Kidney (tissue), 14 donors: ENCODE measurements around the gene ARL8B. TPM values are rescaled to one million over a fixed set of nuclear protein-coding genes. Genes with fewer than 3 reads are reported as not detected.

Source experiments
- DNase-seq, 5 donors: peaks; one replicate each; pipeline ENCODE4 v3.0.0-alpha.2; 2013 to 2020
- FAIRE-seq: peaks from 2 replicates; lab custom pipeline; 2012; peaks lifted over from hg19 to GRCh38; lab: Jason Lieb, UNC
- H3K27ac ChIP-seq, 2 donors: one replicate each; pipeline ENCODE4 v1.7.0; 2013; ENCODE audit warnings: low read depth in 2 of 2, low read length in 2 of 2, inconsistent platforms in 1 of 2
- H3K27me3 ChIP-seq: one replicate; pipeline ENCODE4 v1.7.1; 2013; ENCODE audit warnings: low read length, inconsistent platforms; ENCODE audit not compliant: control insufficient read depth, insufficient read depth
- H3K36me3 ChIP-seq, 3 donors: one replicate each; pipeline versions ENCODE4 v1.7.0 to v1.7.1; 2013; ENCODE audit warnings: low read length in 3 of 3, control low read depth in 1 of 3, inconsistent platforms in 1 of 3; ENCODE audit not compliant: insufficient read depth in 3 of 3, control insufficient read depth in 2 of 3
- H3K4me1 ChIP-seq, 3 donors: one replicate each; pipeline versions ENCODE4 v1.7.0 to v1.7.1; 2013; ENCODE audit warnings: low read length in 3 of 3, inconsistent platforms in 1 of 3, low read depth in 1 of 3; ENCODE audit not compliant: control insufficient read depth in 2 of 3, insufficient read depth in 2 of 3
- H3K4me3 ChIP-seq, 3 donors: one replicate each; pipeline versions ENCODE4 v1.7.0 to v1.8.1; 2013; ENCODE audit warnings: low read length in 3 of 3, control low read depth in 1 of 3, inconsistent platforms in 1 of 3
- H3K9ac ChIP-seq, 3 donors: one replicate each; pipeline versions ENCODE4 v1.7.0 to v1.7.1; 2013; ENCODE audit warnings: low read length in 3 of 3, control low read depth in 1 of 3, inconsistent platforms in 1 of 3
- H3K9me3 ChIP-seq, 3 donors: one replicate each; pipeline versions ENCODE4 v1.7.0 to v1.7.1; 2013; ENCODE audit warnings: low read length in 3 of 3, control low read depth in 1 of 3, inconsistent platforms in 1 of 3; ENCODE audit not compliant: control insufficient read depth in 2 of 3, insufficient read depth in 1 of 3
- CTCF ChIP-seq: IDR thresholded peaks from 3 replicates; pipeline ENCODE4 v1.5.1; 2012; ENCODE audit warnings: mild to moderate bottlenecking, moderate library complexity, borderline replicate concordance; ENCODE audit not compliant: insufficient read depth; ENCODE audit errors: extremely low read depth
- intact Hi-C: fragments of 100-400 bp; cut with DNase I; formaldehyde crosslinking; loops from one replicate; pipeline ENCODE4 v1.11.1; 2022
- polyA plus RNA-seq: library from polyadenylated mRNA; stranded (reverse); fragments of 350-450 nt; fragmentation: Illumina TruSeq; extraction: RNeasy Lipid Tissue Mini Kit (QIAGEN cat#74804); gene quantifications from one replicate; pipeline ENCODE4 v1.2.3, GENCODE V29; 2014; ENCODE audit warnings: low read depth, low replicate concordance; ENCODE audit not compliant: insufficient read depth
- total RNA-seq: library from RNA; stranded (reverse); fragmentation: NEBNext Ultra II Directional; extraction: Animal tissue kit (Norgen Biotek cat#: 25700); gene quantifications from one replicate; pipeline ENCODE4 v1.2.1, GENCODE V29; 2021
- donor health status: control.
- donor health status: control.
- donor health status: control.
- donor health status: control.
- donor health status: control.
- donor health status: DM: yes; HTN: yes; CAD: no.
- donor health status: Normal renal cell carcinoma (clear cell type).

The ARL8B gene
- total and polyA plus RNA-seq, 2 donors from 2014 or later, result 49.1 to 62.7 TPM

GRCh38 chr3:5096336-5097008, 25.6 kb upstream of the ARL8B start:
- H3K4me3 ChIP-seq, result no peak overlapping the region

GRCh38 chr3:5098346-5098745, 23.7 kb upstream of the ARL8B start:
- Histone ChIP-seq H3K27ac (no peak overlapping the region), H3K4me1 (peaks cover 0 to 2% (median 0%) of the 10 kb centered on the region in 3 donors), H3K36me3 (no peaks in the 10 kb centered on the region), H3K4me3 (no peak overlapping the region), H3K27me3 (no peaks in the 10 kb centered on the region), H3K9me3 (no peaks in the 10 kb centered on the region), H3K9ac (no peak overlapping the region)
- TF ChIP-seq CTCF, result no peak
- DNase-seq (no peak), FAIRE-seq (no peak)
- intact Hi-C loops, result no loop called here

More at GRCh38 chr3:5096336-5097008, 25.6 kb upstream of the ARL8B start:
- no peak for TF ChIP-seq CTCF
- peaks cover 0 to 2% (median 0%) of the 10 kb centered on the region in 3 donors for H3K4me1 ChIP-seq
- FAIRE-seq, result no peak
- DNase-seq, result peak in 3 of 5 donors; percentile 51 to 72 (median 55)
- no peaks in the 10 kb centered on the region for H3K9me3 ChIP-seq
- H3K36me3 ChIP-seq, result no peaks in the 10 kb centered on the region
- no peak overlapping the region for H3K27ac ChIP-seq
- intact Hi-C loops, result no loop called here
- no peak overlapping the region for H3K9ac ChIP-seq
- H3K27me3 ChIP-seq, result no peaks in the 10 kb centered on the region

- no peak for DNase-seq
- no peaks in the 10 kb centered on the region for H3K36me3 ChIP-seq
- no peaks in the 10 kb centered on the region for H3K9me3 ChIP-seq
- no peak for FAIRE-seq
- no peak overlapping the region for H3K27ac ChIP-seq
- no peaks in the 10 kb centered on the region for H3K27me3 ChIP-seq
- no peaks in the 10 kb centered on the region for H3K4me1 ChIP-seq
- intact Hi-C loops, result no loop called here
- no peak for TF ChIP-seq CTCF
- no peak overlapping the region for H3K4me3 ChIP-seq
- no peak overlapping the region for H3K9ac ChIP-seq
Measured at GRCh38 chr3:5102532-5102931, 19.6 kb upstream of the ARL8B start.

- Histone ChIP-seq H3K4me3 (no peak overlapping the region), H3K9me3 (no peaks in the 10 kb centered on the region), H3K27ac (no peak overlapping the region), H3K27me3 (no peaks in the 10 kb centered on the region), H3K9ac (no peak overlapping the region), H3K36me3 (no peaks in the 10 kb centered on the region), H3K4me1 (no peaks in the 10 kb centered on the region)
- TF ChIP-seq CTCF, result no peak
- intact Hi-C loops, result no loop called here
- FAIRE-seq (no peak), DNase-seq (no peak)
Measured at GRCh38 chr3:5103743-5104142, 18.3 kb upstream of the ARL8B start.
